HG03521 (cell line): ENCODE data around the gene LILRB2.
"Not testable (repeated sequence)": the region's sequence is repeated elsewhere in the genome, so short reads cannot be mapped to it uniquely, and the experiment has no call there.

Source experiments
- ATAC-seq: cut with Tn5 transposase; IDR thresholded peaks from one replicate; pipeline ENCODE4 v1.9.1; 2021; ENCODE audit warnings: mild to moderate bottlenecking, moderate library complexity; ENCODE audit not compliant: unreplicated experiment

Gene LILRB2

GRCh38 chr19:54307389-54308020, 26.6 kb upstream of the LILRB2 start:
- no peak for ATAC-seq

GRCh38 chr19:54305141-54305540, 24.2 kb upstream of the LILRB2 start:
- no peak for ATAC-seq

GRCh38 chr19:54302257-54302656, 21.3 kb upstream of the LILRB2 start:
- ATAC-seq: no peak

GRCh38 chr19:54299515-54299914, 18.6 kb upstream of the LILRB2 start:
- ATAC-seq: no peak

- ATAC-seq: no peak
Observed at GRCh38 chr19:54299126-54299498, 18.2 kb upstream of the LILRB2 start.

GRCh38 chr19:54298357-54299125, 17.6 kb upstream of the LILRB2 start:
- ATAC-seq: no peak

- ATAC-seq: no peak
Observed at GRCh38 chr19:54297759-54298305, 16.9 kb upstream of the LILRB2 start.

- no peak for ATAC-seq
Observed at GRCh38 chr19:54294539-54294938, 13.6 kb upstream of the LILRB2 start.

- ATAC-seq: not testable (repeated sequence)
Observed at GRCh38 chr19:54289160-54289559, 8.2 kb upstream of the LILRB2 start.

GRCh38 chr19:54287456-54287855, 6.5 kb upstream of the LILRB2 start:
- ATAC-seq: no peak

- not testable (repeated sequence) for ATAC-seq
Observed at GRCh38 chr19:54286283-54286682, 5.4 kb upstream of the LILRB2 start.

GRCh38 chr19:54285427-54286056, 4.6 kb upstream of the LILRB2 start:
- ATAC-seq: not testable (repeated sequence)

- ATAC-seq: no peak
Observed at GRCh38 chr19:54282686-54283470, 2.0 kb upstream of the LILRB2 start.

GRCh38 chr19:54281729-54282075, 792 bp upstream of the LILRB2 start:
- ATAC-seq: not testable (repeated sequence)

GRCh38 chr19:54280441-54280840, 469 bp downstream of the LILRB2 start:
- ATAC-seq: not testable (repeated sequence)

GRCh38 chr19:54280025-54280424, 885 bp downstream of the LILRB2 start:
- ATAC-seq: not testable (repeated sequence)

- no peak for ATAC-seq
Observed at GRCh38 chr19:54279406-54279962, 1.4 kb downstream of the LILRB2 start.

- not testable (repeated sequence) for ATAC-seq
Observed at GRCh38 chr19:54278571-54279195, 2.2 kb downstream of the LILRB2 start.

- not testable (repeated sequence) for ATAC-seq
Observed at GRCh38 chr19:54278056-54278455, 2.9 kb downstream of the LILRB2 start.

GRCh38 chr19:54277111-54277615, 3.7 kb downstream of the LILRB2 start:
- not testable (repeated sequence) for ATAC-seq
